ENCODE results near the gene EXO1. TPM values are rescaled to one million over a fixed set of nuclear protein-coding genes. Genes with fewer than 3 reads are reported as not detected.

EXO1 gene
- total and polyA plus RNA-seq, 2 donors (not counting 1 experiment from before 2014, with no cell fraction given), result 0.73 to 1.2 TPM

- Histone ChIP-seq H2AFZ (ENCODE audit: insufficient read depth, low read depth, low read length, poor library complexity, severe bottlenecking) (peak overlapping the region; percentile 99), H3K36me3 (replicated peaks in 1 of 2; ENCODE audit: control extremely low read depth in 1 of 2, control insufficient read depth in 1 of 2, extremely low read depth in 1 of 2, insufficient read depth in 2 of 2, low read length in 1 of 2) (no peaks in the 10 kb centered on the region), H3K27ac (ENCODE audit: low read length in 2 of 2) (peak overlapping the region; percentile 92 to 97), H3K79me2 (ENCODE audit: control insufficient read depth, insufficient read depth, low read length) (no peaks in the 10 kb centered on the region), H3K9me3 (ENCODE audit: control extremely low read depth in 1 of 3, control insufficient read depth in 2 of 3, insufficient read depth in 1 of 3, low read length in 2 of 3) (no peaks in the 10 kb centered on the region), H3K4me1 (ENCODE audit: control insufficient read depth in 2 of 2, insufficient read depth in 2 of 2, low read length in 2 of 2) (peaks cover 9 to 12% of the 10 kb centered on the region in 2 donors), H3K4me2 (replicated peaks; ENCODE audit: low read depth, low read length, poor library complexity, severe bottlenecking) (peak overlapping the region; percentile 85), H3K9ac (ENCODE audit: low read length) (peak overlapping the region; percentile 90), H3K27me3 (replicated peaks in 1 of 4; ENCODE audit: control extremely low read depth in 1 of 4, control insufficient read depth in 3 of 4, insufficient read depth in 4 of 4, low read length in 3 of 4) (no peaks in the 10 kb centered on the region), H3K4me3 (ENCODE audit: control extremely low read depth in 1 of 5, extremely low read depth in 1 of 5, insufficient read depth in 1 of 5, low read depth in 2 of 5, low read length in 4 of 5) (peak overlapping the region in 4 of 5 experiments; percentile 73 to 98 (median 93)), H4K20me1 (ENCODE audit: control insufficient read depth, insufficient read depth, low read length, poor library complexity, severe bottlenecking) (no peaks in the 10 kb centered on the region)
- DNase-seq (no peak), ATAC-seq (ENCODE audit: low read depth) (no peak)
- ChIA-PET POLR2A (no interaction called here), CTCF (interaction anchor here (1.0 to 2.0 kb wide), 6 partner anchors 12 to 236 kb away, joined by 3 to 7 read pairs (median 5); partner anchors contain the start of genes CHML, MAP1LC3C and OPN3)
- Mint-ChIP-seq H3K27ac (peak overlapping the region; percentile 99), H3K4me3 (peak overlapping the region; percentile 99), H3K27me3 (no peaks in the 10 kb centered on the region), H3K4me1 (peaks cover 17% of the 10 kb centered on the region), H3K9me3 (ENCODE audit: insufficient read depth) (no peaks in the 10 kb centered on the region)
- no CpG with 5 or more reads among the region's 4 CpGs for WGBS (ENCODE audit: insufficient coverage)
- intact Hi-C loops (cut with micrococcal nuclease), result loop anchor here (1.0 to 10.0 kb wide), 5 partner anchors 207 to 1408 kb away; partner anchors contain the start of genes CEP170, CHML, FH and OPN3
- TF ChIP-seq EZH2 (IDR thresholded peaks at IDR 0.05; ENCODE audit: borderline replicate concordance, insufficient read depth, low read depth, low read length, poor library complexity, severe bottlenecking) (no peak), CTCF (IDR thresholded peaks at IDR 0.05) (no peak)
Measured at GRCh38 chr1:241846862-241847539, 1.0 kb upstream of the EXO1 start.

- Mint-ChIP-seq H3K4me1 (peaks cover 17% of the 10 kb centered on the region), H3K4me3 (peak overlapping the region; percentile 99), H3K9me3 (ENCODE audit: insufficient read depth) (no peaks in the 10 kb centered on the region), H3K27ac (peak overlapping the region; percentile 99), H3K27me3 (no peaks in the 10 kb centered on the region)
- Histone ChIP-seq H3K36me3 (replicated peaks in 1 of 2; ENCODE audit: control extremely low read depth in 1 of 2, control insufficient read depth in 1 of 2, extremely low read depth in 1 of 2, insufficient read depth in 2 of 2, low read length in 1 of 2) (no peaks in the 10 kb centered on the region), H3K4me1 (ENCODE audit: control insufficient read depth in 2 of 2, insufficient read depth in 2 of 2, low read length in 2 of 2) (peaks cover 9 to 12% of the 10 kb centered on the region in 2 donors), H3K9me3 (ENCODE audit: control extremely low read depth in 1 of 3, control insufficient read depth in 2 of 3, insufficient read depth in 1 of 3, low read length in 2 of 3) (no peaks in the 10 kb centered on the region), H2AFZ (ENCODE audit: insufficient read depth, low read depth, low read length, poor library complexity, severe bottlenecking) (peak overlapping the region; percentile 99), H3K27me3 (replicated peaks in 1 of 4; ENCODE audit: control extremely low read depth in 1 of 4, control insufficient read depth in 3 of 4, insufficient read depth in 4 of 4, low read length in 3 of 4) (no peaks in the 10 kb centered on the region), H3K27ac (ENCODE audit: low read length in 2 of 2) (peak overlapping the region; percentile 92 to 97), H3K4me3 (ENCODE audit: control extremely low read depth in 1 of 5, extremely low read depth in 1 of 5, insufficient read depth in 1 of 5, low read depth in 2 of 5, low read length in 4 of 5) (peak overlapping the region; percentile 73 to 98 (median 95)), H3K9ac (ENCODE audit: low read length) (peak overlapping the region; percentile 90), H3K79me2 (ENCODE audit: control insufficient read depth, insufficient read depth, low read length) (no peaks in the 10 kb centered on the region), H4K20me1 (ENCODE audit: control insufficient read depth, insufficient read depth, low read length, poor library complexity, severe bottlenecking) (no peaks in the 10 kb centered on the region), H3K4me2 (replicated peaks; ENCODE audit: low read depth, low read length, poor library complexity, severe bottlenecking) (peak overlapping the region; percentile 85)
- no peak for DNase-seq
- CTCF ChIA-PET, result interaction anchor here (1.0 to 2.0 kb wide), 7 partner anchors 12 to 311 kb away, joined by 3 to 7 read pairs (median 4); partner anchors contain the start of genes CHML, MAP1LC3C and OPN3
- POLR2A ChIA-PET, result no interaction called here
- ATAC-seq (ENCODE audit: low read depth), result no peak
- TF ChIP-seq EZH2 (IDR thresholded peaks at IDR 0.05; ENCODE audit: borderline replicate concordance, insufficient read depth, low read depth, low read length, poor library complexity, severe bottlenecking) (no peak), CTCF (IDR thresholded peaks at IDR 0.05) (no peak)
- WGBS (ENCODE audit: insufficient coverage), result 0% methylated on average over 2 of the region's 6 CpGs
- intact Hi-C loops (cut with micrococcal nuclease), result loop anchor here (1.0 to 10.0 kb wide), 5 partner anchors 207 to 1407 kb away; partner anchors contain the start of genes CEP170, CHML, FH and OPN3
Measured at GRCh38 chr1:241847540-241847795, 536 bp upstream of the EXO1 start.

Data from B cell (primary cell).